ENCODE results near the gene MAML1.

Gene MAML1

GRCh38 chr5:179822444-179822990, 89.9 kb downstream of the MAML1 start:
- no peak for DNase-seq

- no peak for DNase-seq
Measured at GRCh38 chr5:179823937-179824744, 91.5 kb downstream of the MAML1 start.

GRCh38 chr5:179824745-179825112, 92.1 kb downstream of the MAML1 start:
- DNase-seq: no peak

- no peak for DNase-seq
Measured at GRCh38 chr5:179825655-179826182, 93.1 kb downstream of the MAML1 start.
